ENCODE measurements around the gene EDDM13.
A peak's percentile ranks its signal among the peaks of the same experiment; 100 is the strongest.
"Not testable (repeated sequence)": the region's sequence is repeated elsewhere in the genome, so short reads cannot be mapped to it uniquely, and the experiment has no call there.

Gene EDDM13, protein sequence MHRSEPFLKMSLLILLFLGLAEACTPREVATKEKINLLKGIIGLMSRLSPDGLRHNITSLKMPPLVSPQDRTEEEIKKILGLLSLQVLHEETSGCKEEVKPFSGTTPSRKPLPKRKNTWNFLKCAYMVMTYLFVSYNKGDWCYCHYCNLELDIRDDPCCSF

DNA sequence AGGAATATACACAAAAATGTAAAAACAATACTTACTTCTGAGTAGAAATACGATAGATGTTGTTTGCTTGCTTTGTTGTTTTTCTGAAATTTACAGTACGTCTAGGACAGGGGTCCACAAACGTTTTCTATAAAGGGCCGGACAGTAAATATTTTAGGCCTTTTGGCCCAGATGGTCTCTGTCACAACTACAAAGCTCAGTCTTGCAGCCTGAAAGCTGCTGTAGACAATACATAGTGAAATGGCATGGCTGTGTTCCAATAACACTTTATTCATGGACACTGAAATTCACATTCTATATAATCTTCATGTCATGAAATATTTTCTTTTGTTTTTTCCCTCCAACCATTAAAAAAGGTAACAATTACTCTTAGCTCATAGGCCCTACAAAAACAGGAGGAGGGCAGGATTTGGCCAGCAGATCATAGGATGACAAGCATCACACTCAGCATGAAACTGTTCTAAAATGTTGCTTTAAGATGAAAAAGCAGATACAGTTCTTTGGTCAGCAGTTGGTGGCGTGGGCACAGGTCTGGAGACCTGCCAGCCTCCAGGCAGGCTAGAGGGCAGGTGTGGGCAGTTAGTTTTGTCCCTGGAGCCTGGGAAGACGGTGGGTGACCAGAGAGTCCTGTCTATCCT lies at the start of gene EDDM13:
Gene EDDM13, plus strand, starts transcription at position 588 of the 638 bp plus-strand sequence. CDS start 87 bp downstream, outside the sequence.
- no peak for DNase-seq (ENCODE audit: low read depth, low spot score)

DNA sequence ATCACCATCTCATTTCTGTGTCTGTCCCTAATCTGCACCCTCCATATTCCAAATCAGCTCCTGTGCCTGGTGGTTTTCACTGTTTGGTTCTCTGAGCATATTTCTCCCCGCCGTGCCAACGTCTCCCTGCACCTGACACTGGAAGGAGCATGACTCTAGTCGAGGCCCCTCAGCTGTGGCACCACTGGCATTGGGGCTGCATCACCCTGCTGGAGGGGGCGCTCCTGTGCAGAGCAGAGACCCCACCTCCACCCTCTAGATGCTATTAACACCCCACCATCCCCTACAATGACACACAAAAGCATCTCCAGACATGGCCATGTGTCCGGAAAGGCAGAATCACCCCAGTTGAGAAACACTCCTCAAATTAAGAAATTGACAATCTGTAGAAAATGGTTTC lies 49.6 kb upstream of the EDDM13 start:
- no peak for DNase-seq (ENCODE audit: low read depth, low spot score)

DNA sequence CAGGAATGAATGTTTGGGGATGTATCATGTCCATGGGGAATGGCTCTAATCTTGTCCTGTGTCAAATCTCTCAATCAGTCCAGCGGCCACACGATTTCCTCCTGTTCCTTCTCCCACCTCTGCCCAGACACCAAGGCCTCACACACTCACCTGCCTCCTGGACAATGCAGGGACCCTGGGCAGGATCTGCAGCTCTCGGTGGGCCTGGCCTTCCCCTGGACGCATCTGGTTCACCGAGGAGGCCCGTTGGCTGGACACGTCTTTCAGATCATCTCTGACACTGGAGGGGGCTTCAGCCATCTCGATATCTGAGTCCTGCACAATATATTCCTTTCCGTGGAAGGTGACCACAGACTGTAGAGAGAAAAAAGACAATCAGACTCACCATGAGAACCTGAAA lies 49.1 kb upstream of the EDDM13 start:
- no peak for DNase-seq (ENCODE audit: low read depth, low spot score)

DNA sequence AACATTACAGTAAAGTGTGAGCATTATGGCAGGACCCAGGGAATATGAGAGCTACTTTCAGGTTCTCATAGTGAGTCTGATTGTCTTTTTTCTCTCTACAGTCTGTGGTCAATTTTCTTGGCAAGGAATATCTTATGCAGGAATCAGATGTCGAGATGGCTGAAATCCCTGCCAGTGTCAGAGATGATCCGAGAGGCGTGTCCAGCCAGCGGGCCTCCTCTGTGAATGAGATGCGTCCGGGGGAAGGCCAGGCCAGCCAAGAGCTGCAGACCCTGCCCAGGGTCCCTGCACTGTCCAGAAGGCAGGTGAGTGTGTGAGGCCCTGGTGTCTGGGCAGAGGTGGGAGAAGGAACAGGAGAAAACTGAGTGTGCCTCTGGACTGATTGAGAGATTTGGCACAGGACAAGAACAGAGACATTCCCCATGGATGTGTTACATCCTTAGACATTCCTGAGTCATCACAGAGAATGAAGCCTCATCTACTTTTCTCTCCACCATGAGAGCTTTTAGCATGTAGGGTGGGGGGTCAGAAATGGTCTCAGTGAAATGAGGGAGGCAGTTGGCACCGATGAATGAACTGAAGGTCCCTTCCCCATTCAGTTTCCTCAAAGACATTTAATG lies 27.3 kb upstream of the EDDM13 start:
- DNase-seq (ENCODE audit: low read depth, low spot score) = no peak

DNA sequence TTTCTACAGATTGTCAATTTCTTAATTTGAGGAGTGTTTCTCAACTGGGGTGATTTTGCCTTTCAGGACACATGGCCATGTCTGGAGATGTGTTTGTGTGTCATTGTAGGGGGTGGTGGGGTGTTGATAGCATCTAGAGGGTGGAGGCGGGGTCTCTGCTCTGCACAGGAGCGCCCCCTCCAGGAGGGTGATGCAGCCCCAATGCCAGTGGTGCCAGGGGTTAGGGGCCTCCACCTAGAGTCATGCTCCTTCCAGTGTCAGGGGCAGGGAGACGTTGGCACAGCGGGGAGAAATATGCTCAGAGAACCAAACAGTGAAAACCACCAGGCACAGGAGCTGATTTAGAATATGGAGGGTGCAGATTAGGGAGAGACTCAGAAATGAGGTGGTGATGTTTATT lies 26.8 kb upstream of the EDDM13 start:
- DNase-seq (ENCODE audit: low read depth, low spot score) = not testable (repeated sequence)

DNA sequence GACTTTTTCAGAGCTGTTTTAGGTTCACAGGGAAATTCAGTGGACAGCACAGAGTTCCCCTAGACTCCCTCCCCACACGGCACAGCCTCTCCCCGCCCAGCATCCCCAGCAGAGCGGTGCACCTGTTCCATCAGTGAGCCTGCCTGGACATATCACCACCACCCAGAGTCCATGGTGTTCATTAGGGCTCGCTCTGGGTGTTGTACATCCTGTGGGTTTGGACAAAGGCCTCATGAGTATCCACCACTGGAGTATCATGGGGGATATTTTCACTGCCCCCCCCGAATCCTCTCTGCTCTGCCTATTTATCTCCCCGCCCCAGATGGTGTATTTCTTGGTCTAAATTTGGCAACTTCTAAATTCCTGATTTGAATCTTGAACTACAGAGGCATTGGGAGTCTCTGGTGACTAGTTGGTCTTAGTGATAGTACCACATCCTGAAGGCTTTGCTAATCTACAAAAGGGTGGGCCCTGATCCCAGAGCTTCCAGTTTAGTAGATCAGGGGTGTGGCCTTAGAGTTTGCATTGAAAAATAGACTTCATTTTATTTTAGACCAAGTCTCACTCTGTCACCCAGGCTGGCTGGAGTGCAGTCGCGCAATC lies 23.7 kb upstream of the EDDM13 start:
- DNase-seq (ENCODE audit: low read depth, low spot score) = not testable (repeated sequence)

DNA sequence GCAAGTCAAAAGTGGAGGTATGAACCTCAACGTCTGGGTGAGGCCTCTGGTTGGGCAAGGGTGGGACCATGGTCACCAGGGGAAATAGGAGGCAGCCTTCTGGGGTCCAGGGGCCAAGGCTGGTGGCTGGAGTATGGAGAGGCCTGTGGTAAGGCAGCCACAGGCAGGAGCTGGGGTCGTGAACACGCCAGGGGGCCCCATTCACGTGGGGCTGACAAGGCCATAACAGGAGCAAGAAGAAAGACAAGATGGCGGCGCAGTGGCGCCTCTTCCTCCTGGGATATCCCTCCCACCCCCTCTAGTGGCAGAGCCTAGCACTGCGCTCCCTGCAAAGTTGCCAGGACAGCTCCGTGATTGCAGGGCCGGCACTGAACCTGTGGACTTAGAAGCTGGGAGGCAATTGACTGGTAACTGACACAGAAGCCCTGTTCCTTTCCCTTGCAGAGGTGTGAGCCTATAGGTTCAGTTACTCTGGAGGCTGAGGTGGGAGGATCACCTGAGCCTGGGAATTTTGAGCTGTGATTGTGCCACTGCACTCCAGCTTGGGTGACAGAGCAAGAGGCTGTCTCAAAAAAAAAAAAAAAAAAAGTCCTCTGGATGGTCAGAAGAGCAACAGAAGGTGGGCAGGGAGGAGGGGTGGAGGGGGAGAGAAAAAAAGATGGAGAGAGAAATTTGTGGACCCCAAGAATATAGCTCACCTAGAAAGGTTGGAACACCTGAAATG lies 19.7 kb upstream of the EDDM13 start:
- DNase-seq (ENCODE audit: low read depth, low spot score) = peak; percentile 46

DNA sequence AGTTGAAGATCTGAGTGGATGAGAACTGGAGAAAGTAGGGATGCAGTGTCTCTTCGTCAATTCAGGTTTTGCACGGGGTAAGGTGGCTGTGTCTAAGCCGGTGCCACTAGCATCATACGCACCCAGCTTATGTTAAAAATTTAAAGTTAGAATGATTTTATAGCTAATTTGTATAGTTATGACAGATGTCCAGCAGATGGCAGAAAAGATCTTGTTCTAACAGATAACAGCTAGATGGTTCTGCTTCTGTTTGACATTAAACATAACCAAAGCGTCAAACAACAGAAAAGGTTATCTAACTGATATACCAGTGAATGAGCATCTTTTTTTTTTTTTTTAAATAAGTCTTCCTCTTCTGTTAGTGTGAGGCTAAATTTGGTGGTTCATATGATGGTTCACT lies 18.8 kb upstream of the EDDM13 start:
- DNase-seq (ENCODE audit: low read depth, low spot score) = peak; percentile 23

DNA sequence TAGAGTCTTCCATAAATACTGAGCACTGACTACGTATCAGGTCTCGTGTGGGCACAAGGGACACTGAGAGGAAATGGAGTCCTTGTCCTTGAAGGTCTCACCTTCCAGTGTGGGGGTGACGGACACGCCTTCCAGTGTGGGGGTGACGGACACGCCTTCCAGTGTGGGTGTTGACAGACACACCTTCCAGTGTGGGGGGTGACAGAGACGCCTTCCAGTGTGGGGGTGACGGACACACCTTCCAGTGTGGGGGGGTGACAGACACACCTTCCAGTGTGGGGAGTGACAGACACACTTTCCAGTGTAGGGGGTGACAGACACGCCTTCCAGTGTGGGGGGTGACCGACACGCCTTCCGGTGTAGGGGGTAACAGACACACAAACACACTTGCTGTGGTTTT lies 14.3 kb upstream of the EDDM13 start:
- DNase-seq (ENCODE audit: low read depth, low spot score) = no peak

DNA sequence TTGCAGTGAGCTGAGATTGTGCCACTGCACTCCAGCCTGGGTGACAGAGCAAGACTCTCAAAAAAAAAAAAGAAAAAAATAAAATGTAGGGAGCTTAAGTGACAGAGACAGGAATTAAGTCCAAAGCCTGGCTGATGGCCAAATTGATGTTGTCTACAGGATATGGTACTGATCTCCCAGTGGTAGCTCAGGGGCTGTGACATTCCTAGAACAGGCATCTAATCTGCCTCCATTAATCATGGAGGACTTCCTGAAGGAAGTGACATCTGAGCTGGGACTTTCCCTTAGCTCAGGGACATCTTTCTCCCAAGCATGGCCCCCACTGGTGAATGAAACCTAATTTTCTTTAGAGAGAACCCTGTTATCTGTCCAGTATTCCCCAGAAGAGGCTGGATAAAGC lies 11.4 kb upstream of the EDDM13 start:
- no peak for DNase-seq (ENCODE audit: low read depth, low spot score)

DNA sequence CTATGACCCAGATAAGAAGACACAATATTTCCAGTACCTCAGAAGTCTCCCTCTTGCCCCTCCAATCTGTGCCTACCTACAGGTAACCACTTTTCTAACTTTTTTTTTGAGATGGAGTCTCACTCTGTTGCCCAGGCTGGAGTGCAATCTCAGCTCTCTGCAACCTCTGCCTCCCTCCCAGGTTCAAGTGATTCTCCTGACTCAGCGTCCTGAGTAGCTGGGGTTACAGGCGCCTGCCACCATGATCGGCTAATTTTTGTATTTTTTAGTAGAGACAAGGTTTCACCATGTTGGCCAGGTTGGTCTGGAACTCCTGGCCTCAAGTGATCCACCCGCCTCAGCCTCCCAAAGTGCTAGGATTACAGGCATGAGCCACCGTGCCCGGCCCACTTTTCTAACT lies 10.6 kb upstream of the EDDM13 start:
- DNase-seq (ENCODE audit: low read depth, low spot score) = not testable (repeated sequence)

DNA sequence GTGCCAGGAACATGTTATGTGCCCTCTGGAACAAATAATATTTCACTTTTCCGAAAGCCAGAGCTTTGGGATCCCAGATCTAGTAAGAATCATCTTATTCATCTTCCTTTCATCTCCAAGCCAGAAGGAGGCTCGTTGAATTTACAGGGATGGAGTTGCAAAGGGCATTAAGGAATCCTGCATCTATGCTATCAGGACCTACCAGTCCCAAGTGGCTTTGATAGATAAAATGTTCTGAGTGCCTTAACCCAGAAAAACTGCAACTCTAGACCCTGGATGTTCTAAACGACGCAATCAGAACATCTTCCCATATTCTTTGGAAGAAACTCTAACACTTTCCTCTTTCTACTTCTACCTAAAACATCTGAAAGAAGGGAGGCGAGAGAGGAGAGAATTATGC lies 9.2 kb upstream of the EDDM13 start:
- no peak for DNase-seq (ENCODE audit: low read depth, low spot score)

DNA sequence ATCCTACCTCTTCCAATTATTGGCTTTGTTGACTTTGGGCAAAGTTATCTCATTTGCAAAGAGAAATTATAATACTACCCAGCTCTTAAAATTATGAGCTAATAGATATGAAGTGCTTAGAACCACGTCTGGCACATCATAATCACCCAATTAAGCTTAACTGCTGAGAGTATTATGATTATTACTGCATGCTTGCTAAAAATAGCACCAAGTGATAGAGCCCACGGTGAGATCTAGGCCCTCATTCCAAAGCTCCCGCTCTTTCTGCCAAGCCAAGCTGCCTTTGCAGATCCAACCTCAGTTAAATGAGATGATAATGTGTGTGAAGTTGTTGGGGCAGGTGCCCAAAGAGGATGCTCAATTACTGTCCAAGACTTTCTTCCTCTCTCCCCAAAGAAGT lies 6.5 kb upstream of the EDDM13 start:
- DNase-seq (ENCODE audit: low read depth, low spot score) = no peak

DNA sequence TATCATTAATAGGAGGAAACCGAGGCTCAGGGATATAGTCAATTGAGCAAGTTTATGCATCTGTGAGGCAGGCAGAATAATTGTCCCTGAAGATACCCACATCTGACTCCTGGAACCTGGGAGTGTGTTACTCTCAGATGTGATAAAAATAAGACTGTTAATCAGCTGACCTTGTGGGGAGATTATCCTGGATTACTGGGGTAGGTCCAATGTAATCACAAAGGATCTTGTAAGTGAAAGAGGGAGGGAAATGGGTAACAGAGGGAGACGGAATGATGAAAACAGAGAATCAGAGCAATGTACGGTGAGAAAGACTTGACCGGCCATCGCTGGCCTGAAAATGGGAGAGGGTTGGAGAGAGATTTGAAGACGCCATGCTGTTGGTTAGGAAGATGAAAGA lies 3.2 kb upstream of the EDDM13 start:
- no peak for DNase-seq (ENCODE audit: low read depth, low spot score)

DNA sequence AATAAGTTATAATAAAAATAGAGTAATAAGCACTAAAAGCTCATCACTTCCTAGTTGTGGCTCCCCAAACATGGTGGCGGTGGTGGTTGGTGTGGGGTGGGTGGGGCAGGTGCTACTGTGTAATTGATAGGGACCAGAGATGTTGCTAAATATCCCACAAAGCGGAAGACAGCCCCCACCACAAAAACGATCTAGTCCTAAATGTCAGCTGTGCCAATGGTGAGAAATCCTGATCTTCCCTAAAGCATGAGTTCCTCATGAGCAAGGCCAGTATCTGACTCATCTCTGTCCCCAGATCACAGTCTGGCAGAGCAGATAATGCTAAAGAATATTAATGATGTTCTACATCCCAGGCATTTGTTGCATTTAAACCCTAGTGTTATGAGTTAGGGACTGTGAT lies 1.9 kb upstream of the EDDM13 start:
- no peak for DNase-seq (ENCODE audit: low read depth, low spot score)

DNA sequence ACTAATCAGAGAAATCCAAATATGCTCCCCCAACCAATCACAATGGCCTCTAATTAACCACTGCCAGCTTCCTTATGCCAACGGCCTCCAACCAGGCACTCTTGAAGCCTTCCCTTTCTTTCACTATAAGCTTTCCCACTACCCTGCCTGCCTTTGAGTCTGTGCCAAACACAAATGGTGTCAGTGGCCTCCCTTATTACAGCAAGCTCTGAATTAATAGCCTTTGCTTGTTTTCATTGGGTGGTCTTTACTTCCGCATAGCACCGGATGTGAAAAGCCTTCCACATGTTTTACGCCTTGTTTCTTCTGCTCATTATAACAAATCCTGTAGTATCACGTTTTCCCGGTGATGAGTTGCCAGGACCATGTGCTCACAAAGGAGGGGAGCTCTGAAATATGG lies 1.4 kb upstream of the EDDM13 start:
- no peak for DNase-seq (ENCODE audit: low read depth, low spot score)

DNA sequence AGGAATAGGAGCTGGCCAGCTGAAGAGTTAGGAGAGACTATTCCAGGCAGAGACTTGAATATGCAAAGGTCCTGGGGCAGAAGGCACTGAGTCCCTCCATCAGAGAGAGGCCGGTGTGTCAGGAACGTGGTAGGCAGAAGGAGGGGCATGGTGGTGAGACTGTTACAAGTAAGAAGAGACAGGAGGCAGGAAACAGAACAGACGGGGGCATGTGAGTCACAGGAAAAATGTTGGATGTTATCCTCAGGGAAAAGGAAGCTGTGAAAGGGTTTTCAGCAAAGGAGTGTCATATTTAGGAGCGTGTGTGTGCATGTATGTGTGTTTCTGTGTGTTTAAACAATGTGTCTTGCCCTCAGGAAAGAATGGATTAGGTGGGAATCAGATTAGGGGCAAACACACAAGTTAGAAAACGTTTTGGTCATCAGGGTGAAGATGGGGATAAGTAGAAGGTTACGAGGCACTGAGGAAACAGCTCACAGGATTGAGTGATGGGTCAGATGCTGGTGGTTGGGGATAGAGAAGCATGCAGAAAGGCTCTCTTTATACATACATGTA lies 1.1 kb downstream of the EDDM13 start:
- DNase-seq (ENCODE audit: low read depth, low spot score) = no peak

DNA sequence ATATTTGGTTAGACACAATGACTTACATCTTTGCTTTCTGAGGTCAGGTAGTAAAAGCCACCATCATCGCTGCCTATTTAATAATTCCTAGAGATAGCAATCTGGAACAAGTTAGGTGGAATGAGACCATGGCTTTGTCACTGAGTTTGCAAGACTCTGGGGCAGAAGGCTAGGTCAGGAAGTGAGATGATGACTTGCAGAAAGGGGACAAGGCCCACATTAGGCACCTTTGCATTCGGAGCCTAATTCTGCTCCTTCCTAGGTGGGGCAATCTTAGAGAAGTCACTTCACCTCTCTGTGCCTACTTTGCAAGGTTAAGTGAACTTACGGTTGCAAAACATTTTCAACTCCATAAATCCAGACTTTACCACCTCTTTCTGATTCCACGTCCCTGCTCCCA lies 10.3 kb downstream of the EDDM13 start:
- DNase-seq (ENCODE audit: low read depth, low spot score) = no peak

DNA sequence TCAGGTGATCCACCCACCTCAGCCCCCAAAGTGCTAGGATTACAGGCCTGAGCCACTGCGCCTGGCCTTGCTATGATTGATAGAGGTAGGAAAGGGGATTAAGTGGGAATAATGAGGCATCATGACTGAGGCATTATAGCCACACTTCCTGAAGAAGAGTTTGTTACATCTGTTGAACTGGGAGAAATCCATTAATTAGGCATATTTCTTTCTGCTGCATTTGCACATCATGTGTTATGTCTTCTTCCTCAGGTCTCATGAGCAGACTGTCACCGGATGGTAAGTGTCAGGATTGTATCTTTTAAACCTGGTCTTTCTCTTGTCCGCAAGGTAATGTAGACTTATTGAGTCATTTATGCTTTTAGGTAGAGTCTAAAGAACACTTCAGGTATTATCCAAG lies 12.2 kb downstream of the EDDM13 start:
- DNase-seq (ENCODE audit: low read depth, low spot score) = no peak

DNA sequence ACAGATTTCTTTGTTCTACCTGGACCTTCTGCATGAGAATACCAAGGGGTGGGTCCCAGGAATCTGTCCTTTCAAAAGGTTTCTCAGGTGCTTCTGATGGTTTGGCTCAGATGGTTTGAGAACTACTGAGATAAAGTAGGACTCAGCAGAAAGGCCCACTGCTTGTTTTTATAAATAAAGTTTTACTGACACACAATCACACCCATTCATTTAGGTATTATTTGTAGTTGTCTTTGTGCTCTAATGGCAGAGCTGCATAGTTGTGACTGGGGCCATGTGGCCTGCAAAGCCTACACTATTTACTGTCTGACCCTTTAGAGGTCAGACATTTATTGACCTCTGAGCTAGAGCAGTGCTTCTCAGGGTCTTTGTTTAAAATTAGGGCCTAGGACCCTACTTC lies 17.6 kb downstream of the EDDM13 start:
- DNase-seq (ENCODE audit: low read depth, low spot score) = no peak

DNA sequence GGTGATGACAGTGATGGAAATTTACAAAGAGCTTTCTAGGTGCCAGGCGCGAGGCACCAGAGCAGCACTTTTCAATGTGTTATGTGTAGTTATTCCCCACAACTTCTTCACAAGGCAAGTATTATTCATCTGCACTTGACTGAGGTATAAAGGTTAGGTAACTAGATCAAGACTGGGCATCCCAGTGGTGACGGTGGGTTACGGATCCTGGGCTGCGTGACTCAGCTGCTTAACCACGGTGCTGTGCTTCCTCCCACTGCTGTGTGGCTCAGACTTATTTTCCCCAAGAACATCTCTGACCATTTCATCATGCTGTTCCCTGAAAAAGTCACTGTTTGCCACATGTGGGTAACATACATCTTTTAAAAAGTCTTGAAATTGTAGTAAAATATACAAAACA lies 19.3 kb downstream of the EDDM13 start:
- no peak for DNase-seq (ENCODE audit: low read depth, low spot score)

DNA sequence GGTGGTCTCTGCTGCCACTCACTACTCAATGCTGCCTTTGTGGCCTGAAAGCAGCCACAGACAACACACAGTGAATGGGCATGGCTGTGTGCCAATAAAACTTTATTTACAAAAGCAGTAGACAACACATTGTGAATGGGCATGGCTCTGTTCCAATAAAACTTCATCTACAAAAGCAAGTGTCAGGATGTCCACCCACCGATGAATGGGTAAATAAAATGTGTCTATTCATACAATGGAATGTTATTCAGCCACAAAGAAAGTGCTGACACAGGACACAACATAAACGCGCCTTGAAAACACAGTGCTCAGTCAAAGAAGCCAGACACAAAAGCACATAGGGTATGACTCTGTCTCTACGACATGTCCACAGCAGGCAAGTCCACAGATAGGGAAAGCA lies 22.0 kb downstream of the EDDM13 start:
- no peak for DNase-seq (ENCODE audit: low read depth, low spot score)
